GM18870 (cell line): Measurements from ENCODE around the gene CREBBP.
A peak's percentile ranks its signal among the peaks of the same experiment; 100 is the strongest.
"Not testable (repeated sequence)": the region's sequence is repeated elsewhere in the genome, so short reads cannot be mapped to it uniquely, and the experiment has no call there.

Source experiments
- ATAC-seq: cut with Tn5 transposase; IDR thresholded peaks from one replicate; pipeline ENCODE4 v1.9.1; 2021; ENCODE audit warnings: moderate library complexity; ENCODE audit not compliant: unreplicated experiment

The CREBBP gene

GRCh38 chr16:3880623-3881498 lies at the start of gene CREBBP:
TSS of gene CREBBP (minus strand) at chr16:3880713. CDS start at chr16:3879916, 797 bp downstream.
- ATAC-seq, result peak; percentile 49

GRCh38 chr16:3927147-3927546 lies 46.6 kb upstream of the CREBBP start:
- ATAC-seq, result not testable (repeated sequence)

GRCh38 chr16:3924763-3925162 lies 44.2 kb upstream of the CREBBP start:
- no peak for ATAC-seq

GRCh38 chr16:3922241-3922640 lies 41.7 kb upstream of the CREBBP start:
- ATAC-seq, result no peak

GRCh38 chr16:3920206-3920605 lies 39.7 kb upstream of the CREBBP start:
- ATAC-seq, result no peak

- ATAC-seq, result no peak
Observed at GRCh38 chr16:3919413-3919812, 38.9 kb upstream of the CREBBP start.

- ATAC-seq, result no peak
Observed at GRCh38 chr16:3915426-3916260, 35.1 kb upstream of the CREBBP start.

- ATAC-seq, result no peak
Observed at GRCh38 chr16:3912897-3913296, 32.4 kb upstream of the CREBBP start.

- no peak for ATAC-seq
Observed at GRCh38 chr16:3912373-3912772, 31.9 kb upstream of the CREBBP start.

- ATAC-seq, result not testable (repeated sequence)
Observed at GRCh38 chr16:3911741-3912140, 31.2 kb upstream of the CREBBP start.

- ATAC-seq, result no peak
Observed at GRCh38 chr16:3909791-3910583, 29.5 kb upstream of the CREBBP start.

GRCh38 chr16:3908951-3909437 lies 28.5 kb upstream of the CREBBP start:
- ATAC-seq, result no peak

GRCh38 chr16:3907586-3907985 lies 27.1 kb upstream of the CREBBP start:
- no peak for ATAC-seq

- ATAC-seq, result no peak
Observed at GRCh38 chr16:3906363-3906762, 25.9 kb upstream of the CREBBP start.

GRCh38 chr16:3904875-3905274 lies 24.4 kb upstream of the CREBBP start:
- no peak for ATAC-seq

- no peak for ATAC-seq
Observed at GRCh38 chr16:3890091-3890490, 9.6 kb upstream of the CREBBP start.

GRCh38 chr16:3889059-3889458 lies 8.5 kb upstream of the CREBBP start:
- no peak for ATAC-seq

GRCh38 chr16:3885999-3886398 lies 5.5 kb upstream of the CREBBP start:
- not testable (repeated sequence) for ATAC-seq

- ATAC-seq, result no peak
Observed at GRCh38 chr16:3884398-3884797, 3.9 kb upstream of the CREBBP start.

- ATAC-seq, result no peak
Observed at GRCh38 chr16:3882531-3882930, 2.0 kb upstream of the CREBBP start.

- no peak for ATAC-seq
Observed at GRCh38 chr16:3881499-3881990, 1.0 kb upstream of the CREBBP start.
